SU-DHL-6 (cell line): ENCODE results near the gene PINLYP.

Experiments
- CTCF ChIP-seq: fragments of 200-600 bp; sonication (generic); IDR thresholded peaks from one replicate; pipeline ENCODE4 v1.5.1; 2017; ENCODE audit warnings: antibody characterized with exemption, mild to moderate bottlenecking, low read length, moderate library complexity; ENCODE audit not compliant: insufficient read depth, poor library complexity, severe bottlenecking
- EZH2phosphoT487 ChIP-seq: fragments of 200-600 bp; sonication (generic), shearing (Covaris generic); conservative IDR thresholded peaks from 2 replicates; pipeline ENCODE4 v1.6.1; 2018; ENCODE audit warnings: mild to moderate bottlenecking, antibody characterized with exemption, low read length, moderate library complexity, mixed read lengths

DNA sequence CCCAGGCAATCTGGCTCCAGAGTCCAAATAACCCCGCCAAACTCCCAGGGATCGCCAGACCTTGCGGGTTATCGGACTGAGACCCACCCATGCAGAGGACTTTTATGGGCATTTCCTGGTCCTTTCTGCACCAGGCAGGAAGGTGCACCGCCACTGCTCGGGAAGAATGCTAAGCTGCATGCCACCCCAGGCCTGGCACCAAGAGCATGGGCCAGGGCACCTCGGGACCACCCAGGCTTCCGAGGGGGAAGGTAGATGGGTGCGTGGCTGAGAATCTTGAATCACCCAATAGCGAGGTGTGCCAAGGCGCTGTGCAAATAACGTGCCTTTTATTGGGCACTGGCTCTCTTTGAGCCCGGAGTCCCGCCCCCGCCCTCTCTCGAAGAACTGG, 43.0 kb upstream of the PINLYP start:
- TF ChIP-seq CTCF = no peak
- TF ChIP-seq EZH2phosphoT487 = no peak
